Smooth muscle cell (in vitro differentiated cells): Measurements from ENCODE around the gene MACROD2. TPM values are rescaled to one million over a fixed set of nuclear protein-coding genes. Genes with fewer than 3 reads are reported as not detected.

ENCODE experiments used
- DNase-seq: peaks from one replicate; lab custom pipeline; 2025; ENCODE audit not compliant: unreplicated experiment; lab: John Stamatoyannopoulos, UW
- H2AFZ ChIP-seq: fragments of 200-600 bp; sonication (generic); 2 replicates; pipeline ENCODE4 v1.6.0; 2016; ENCODE audit warnings: antibody characterized with exemption, low read depth, mild to moderate bottlenecking
- H3F3A ChIP-seq: fragments of 200-600 bp; sonication (generic); 2 replicates; pipeline ENCODE4 v1.6.0; 2017; ENCODE audit warnings: antibody characterized with exemption, low read depth
- H3K27ac ChIP-seq: fragments of 200-600 bp; sonication (generic); 2 replicates; pipeline ENCODE4 v1.5.1; 2016; ENCODE audit warnings: low read depth, mild to moderate bottlenecking
- H3K27me3 ChIP-seq: fragments of 200-600 bp; sonication (generic); 2 replicates; pipeline ENCODE4 v1.6.1; 2016; ENCODE audit warnings: low read depth, mild to moderate bottlenecking
- H3K36me3 ChIP-seq: fragments of 200-600 bp; sonication (generic); 2 replicates; pipeline ENCODE4 v1.5.1; 2016; ENCODE audit warnings: low read depth
- H3K4me1 ChIP-seq: fragments of 200-600 bp; sonication (generic); 2 replicates; pipeline ENCODE4 v1.5.1; 2016; ENCODE audit warnings: low read depth
- H3K4me2 ChIP-seq: fragments of 200-600 bp; sonication (generic); 2 replicates; pipeline ENCODE4 v1.6.0; 2016; ENCODE audit warnings: mild to moderate bottlenecking
- H3K4me3 ChIP-seq: fragments of 200-600 bp; sonication (generic); 2 replicates; pipeline ENCODE4 v1.5.1; 2016; ENCODE audit warnings: mild to moderate bottlenecking
- H3K79me2 ChIP-seq: fragments of 200-600 bp; sonication (generic); 2 replicates; pipeline ENCODE4 v1.6.0; 2016; ENCODE audit warnings: low read depth, mild to moderate bottlenecking
- H3K9ac ChIP-seq: fragments of 200-600 bp; sonication (generic); 2 replicates; pipeline ENCODE4 v1.6.0; 2016; ENCODE audit warnings: low read depth
- H3K9me3 ChIP-seq: fragments of 200-600 bp; sonication (generic); replicated peaks from 2 replicates; pipeline ENCODE4 v1.5.1; 2016; ENCODE audit warnings: low read depth
- H4K20me1 ChIP-seq: fragments of 200-600 bp; sonication (generic); 2 replicates; pipeline ENCODE4 v1.6.0; 2016; ENCODE audit warnings: low read depth
- WGBS: methylation state at CpG from one replicate; pipeline ENCODE4 v1.1.7; 2016; ENCODE audit warnings: low lambda C conversion rate; 5-methylcytosine and 5-hydroxymethylcytosine counted together
- polyA plus RNA-seq: library from polyadenylated mRNA; unstranded; fragments of >200 nt; fragmentation: Nextera tagmentation; extraction: Ambion mirVana; gene quantifications from 2 replicates; pipeline ENCODE4 v1.2.1, GENCODE V29; 2016
- total RNA-seq: library from RNA; depleted of rRNA; stranded (reverse); fragments of >200 nt; gene quantifications from 2 replicates; pipeline ENCODE4 v1.2.3, GENCODE V29; 2014
- TF ChIP-seq, protein P1 (sequence below): fragments of 200-600 bp; sonication (generic); IDR thresholded peaks from 2 replicates; pipeline ENCODE4 v1.5.1; 2017; ENCODE audit warnings: borderline replicate concordance, mild to moderate bottlenecking, antibody characterized with exemption; ENCODE audit not compliant: insufficient read depth, poor library complexity, severe bottlenecking

The MACROD2 gene
- total and polyA plus RNA-seq, 2 experiments from 2014 or later: 0.04 to 0.32 TPM

DNA sequence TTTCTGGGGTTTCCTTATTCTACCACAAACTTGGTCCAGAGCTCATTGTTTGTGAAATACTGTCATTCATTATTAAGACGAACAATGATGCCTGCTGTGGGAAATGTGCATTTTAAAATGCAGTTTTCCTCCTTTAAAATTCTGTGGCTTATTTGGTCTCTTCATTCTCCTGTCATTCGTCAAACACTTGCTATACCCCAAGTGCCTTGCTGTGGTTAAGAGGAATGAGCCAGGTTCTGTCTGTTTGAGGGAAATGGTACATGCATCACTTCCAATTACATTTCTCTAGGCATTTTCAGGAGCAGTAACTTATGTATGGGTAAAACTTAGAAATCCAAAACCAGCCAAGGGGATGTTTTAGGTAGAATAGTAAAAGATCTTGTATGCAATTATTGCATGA, 1490.2 kb downstream of the MACROD2 start:
- DNase-seq: no peak
- Histone ChIP-seq H3K9me3 (no peaks in the 10 kb centered on the region), H3K36me3 (no peaks in the 10 kb centered on the region), H3F3A (no peaks in the 10 kb centered on the region), H3K79me2 (no peaks in the 10 kb centered on the region), H4K20me1 (no peaks in the 10 kb centered on the region), H3K4me2 (no peak overlapping the region), H3K4me1 (no peaks in the 10 kb centered on the region), H3K27me3 (no peaks in the 10 kb centered on the region), H3K4me3 (no peak overlapping the region), H3K9ac (no peak overlapping the region), H2AFZ (no peak overlapping the region), H3K27ac (no peak overlapping the region)
- TF ChIP-seq, protein P1, sequence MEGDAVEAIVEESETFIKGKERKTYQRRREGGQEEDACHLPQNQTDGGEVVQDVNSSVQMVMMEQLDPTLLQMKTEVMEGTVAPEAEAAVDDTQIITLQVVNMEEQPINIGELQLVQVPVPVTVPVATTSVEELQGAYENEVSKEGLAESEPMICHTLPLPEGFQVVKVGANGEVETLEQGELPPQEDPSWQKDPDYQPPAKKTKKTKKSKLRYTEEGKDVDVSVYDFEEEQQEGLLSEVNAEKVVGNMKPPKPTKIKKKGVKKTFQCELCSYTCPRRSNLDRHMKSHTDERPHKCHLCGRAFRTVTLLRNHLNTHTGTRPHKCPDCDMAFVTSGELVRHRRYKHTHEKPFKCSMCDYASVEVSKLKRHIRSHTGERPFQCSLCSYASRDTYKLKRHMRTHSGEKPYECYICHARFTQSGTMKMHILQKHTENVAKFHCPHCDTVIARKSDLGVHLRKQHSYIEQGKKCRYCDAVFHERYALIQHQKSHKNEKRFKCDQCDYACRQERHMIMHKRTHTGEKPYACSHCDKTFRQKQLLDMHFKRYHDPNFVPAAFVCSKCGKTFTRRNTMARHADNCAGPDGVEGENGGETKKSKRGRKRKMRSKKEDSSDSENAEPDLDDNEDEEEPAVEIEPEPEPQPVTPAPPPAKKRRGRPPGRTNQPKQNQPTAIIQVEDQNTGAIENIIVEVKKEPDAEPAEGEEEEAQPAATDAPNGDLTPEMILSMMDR: no peak
- 62% methylated on average over 2 of the region's 2 CpGs for WGBS

DNA sequence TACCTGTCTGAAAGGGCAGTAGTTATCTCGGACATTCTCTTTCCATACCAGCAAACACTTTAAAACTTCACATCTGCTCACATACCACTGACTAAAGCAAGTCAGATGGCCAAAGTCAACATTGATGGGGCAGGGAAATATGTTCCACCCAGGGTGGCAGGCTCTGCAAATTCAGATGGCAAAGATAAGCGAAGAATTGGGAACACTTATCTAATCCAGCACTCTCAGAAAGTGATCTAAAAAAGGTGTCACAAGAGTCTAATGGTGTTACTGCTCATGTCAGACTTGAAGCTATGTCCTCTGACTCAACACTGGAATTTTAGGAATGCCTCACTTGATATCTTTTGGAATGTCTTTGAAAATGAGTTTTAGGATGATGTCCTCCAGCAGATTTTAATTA, 1491.7 kb downstream of the MACROD2 start:
- Histone ChIP-seq H3K27me3 (no peaks in the 10 kb centered on the region), H3F3A (no peaks in the 10 kb centered on the region), H3K27ac (no peak overlapping the region), H2AFZ (no peak overlapping the region), H3K9me3 (no peaks in the 10 kb centered on the region), H3K36me3 (no peaks in the 10 kb centered on the region), H3K4me3 (no peak overlapping the region), H3K4me1 (no peaks in the 10 kb centered on the region), H3K9ac (no peak overlapping the region), H4K20me1 (no peaks in the 10 kb centered on the region), H3K4me2 (no peak overlapping the region), H3K79me2 (no peaks in the 10 kb centered on the region)
- TF ChIP-seq, protein P1: no peak
- DNase-seq: no peak
- WGBS: 76% methylated on average over 2 of the region's 2 CpGs

DNA sequence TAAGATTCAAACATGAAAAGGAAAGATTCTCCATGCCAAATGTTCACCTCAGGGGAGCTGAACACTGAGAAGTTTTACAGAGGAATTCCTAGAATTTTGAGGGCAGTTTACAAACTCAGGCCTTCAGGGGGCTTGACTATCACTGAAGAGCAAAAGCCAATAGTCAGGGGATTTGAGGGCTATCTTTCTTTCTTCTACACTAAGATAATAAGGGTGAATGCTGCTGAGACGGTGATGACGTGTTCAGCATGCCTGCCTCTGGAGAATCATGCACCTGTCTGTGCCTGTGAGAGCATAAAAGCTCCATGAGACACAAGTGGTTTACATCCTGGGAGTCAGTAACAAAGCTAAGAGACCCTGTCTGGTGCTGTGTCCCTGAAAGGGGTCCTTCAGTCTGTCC, 1492.4 kb downstream of the MACROD2 start:
- Histone ChIP-seq H3K4me3 (no peak overlapping the region), H3K4me1 (no peaks in the 10 kb centered on the region), H4K20me1 (no peaks in the 10 kb centered on the region), H3K27me3 (no peaks in the 10 kb centered on the region), H3K9ac (no peak overlapping the region), H3K9me3 (no peaks in the 10 kb centered on the region), H3K79me2 (no peaks in the 10 kb centered on the region), H3K27ac (no peak overlapping the region), H3K36me3 (no peaks in the 10 kb centered on the region), H2AFZ (no peak overlapping the region), H3F3A (no peaks in the 10 kb centered on the region), H3K4me2 (no peak overlapping the region)
- WGBS: 73% methylated on average over 2 of the region's 2 CpGs
- DNase-seq: no peak
- TF ChIP-seq, protein P1: no peak

DNA sequence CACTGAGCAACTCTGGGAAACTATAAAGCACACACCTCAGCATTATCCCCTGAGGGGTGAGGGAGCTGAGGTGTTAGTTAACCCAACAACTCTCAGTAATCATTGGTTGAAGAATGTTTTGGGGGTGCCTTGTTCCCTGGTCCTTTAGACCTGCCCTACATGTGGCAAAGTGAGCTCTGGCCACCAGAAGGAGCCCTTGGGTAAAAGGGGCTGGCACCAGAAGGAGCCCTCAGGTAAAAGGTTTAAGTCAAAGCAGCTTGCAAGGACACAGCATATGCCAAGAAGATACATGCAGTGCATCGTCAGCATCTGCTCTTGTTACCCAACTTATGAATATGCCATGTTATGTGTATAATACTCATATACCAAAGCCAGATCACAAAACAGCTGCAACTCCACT, 1496.3 kb downstream of the MACROD2 start:
- DNase-seq: no peak
- H3K27ac ChIP-seq: no peak overlapping the region
- H4K20me1 ChIP-seq: no peaks in the 10 kb centered on the region
- WGBS: 92% methylated on average over 1 of the region's 1 CpG
- no peaks in the 10 kb centered on the region for H3F3A ChIP-seq
- no peak overlapping the region for H2AFZ ChIP-seq
- no peak overlapping the region for H3K9ac ChIP-seq
- no peaks in the 10 kb centered on the region for H3K36me3 ChIP-seq
- TF ChIP-seq, protein P1: peak; percentile 17
- H3K9me3 ChIP-seq: no peaks in the 10 kb centered on the region
- H3K4me1 ChIP-seq: peaks cover 3% of the 10 kb centered on the region
- H3K4me3 ChIP-seq: no peak overlapping the region
- no peaks in the 10 kb centered on the region for H3K27me3 ChIP-seq
- H3K79me2 ChIP-seq: no peaks in the 10 kb centered on the region
- no peak overlapping the region for H3K4me2 ChIP-seq
